GM18499 (cell line): ENCODE measurements around the gene PRKAR1B.

Experiments
- ATAC-seq: cut with Tn5 transposase; IDR thresholded peaks from one replicate; pipeline ENCODE4 v1.9.1; 2021; ENCODE audit warnings: moderate number of reproducible peaks; ENCODE audit not compliant: insufficient read depth, unreplicated experiment

PRKAR1B gene

GRCh38 chr7:609365-609764 is 117.7 kb downstream of the PRKAR1B start:
- ATAC-seq, result no peak

GRCh38 chr7:608954-609353 is 118.1 kb downstream of the PRKAR1B start:
- no peak for ATAC-seq

GRCh38 chr7:608361-608760 is 118.7 kb downstream of the PRKAR1B start:
- ATAC-seq, result no peak

GRCh38 chr7:607938-608337 is 119.1 kb downstream of the PRKAR1B start:
- ATAC-seq, result no peak

- no peak for ATAC-seq
These were observed 121.2 kb downstream of the PRKAR1B start for GRCh38 chr7:605661-606450.

- ATAC-seq, result no peak
These were observed 122.1 kb downstream of the PRKAR1B start for GRCh38 chr7:604884-605531.

GRCh38 chr7:604001-604883 is 122.8 kb downstream of the PRKAR1B start:
- ATAC-seq, result no peak

- no peak for ATAC-seq
These were observed 123.7 kb downstream of the PRKAR1B start for GRCh38 chr7:603152-603951.

GRCh38 chr7:602341-603141 is 124.5 kb downstream of the PRKAR1B start:
- ATAC-seq, result no peak

- ATAC-seq, result no peak
These were observed 125.3 kb downstream of the PRKAR1B start for GRCh38 chr7:601595-602340.

GRCh38 chr7:601036-601594 is 126.0 kb downstream of the PRKAR1B start:
- no peak for ATAC-seq

- ATAC-seq, result no peak
These were observed 126.7 kb downstream of the PRKAR1B start for GRCh38 chr7:600149-601035.

GRCh38 chr7:598899-599298 is 128.2 kb downstream of the PRKAR1B start:
- no peak for ATAC-seq

GRCh38 chr7:597348-598178 is 129.5 kb downstream of the PRKAR1B start:
- no peak for ATAC-seq

- ATAC-seq, result no peak
These were observed 130.3 kb downstream of the PRKAR1B start for GRCh38 chr7:596819-597182.

GRCh38 chr7:596071-596818 is 130.8 kb downstream of the PRKAR1B start:
- ATAC-seq, result no peak
